A549 (cell line): ENCODE data around the gene TWIST1. TPM values are rescaled to one million over a fixed set of nuclear protein-coding genes. Genes with fewer than 3 reads are reported as not detected.

Experiments used
- ATAC-seq, 2 experiments: fragments of 200-7000 bp in 1 of 2; fragments of >200 bp in 1 of 2; cut with Nextera tagmentation in 1 of 2; cut with Tn5 transposase in 1 of 2; 3 replicates each; pipeline versions ENCODE4 v1.8.0 to v1.9.1; 2018 to 2020; ENCODE audit warnings: mild to moderate bottlenecking in 1 of 2, moderate library complexity in 1 of 2
- CTCF ChIA-PET: fragments of 300-600 bp; sonication (Branson Sonifier 250); formaldehyde crosslinking; extraction: SDS; loops from one replicate; lab custom pipeline; 2021; ENCODE audit warnings: antibody characterized with exemption, inconsistent platforms; lab: Yijun Ruan, JAX
- POLR2A ChIA-PET: fragments of 350-600 bp; formaldehyde crosslinking; extraction: SDS; loops from one replicate; lab custom pipeline; 2021; ENCODE audit warnings: antibody characterized with exemption, inconsistent platforms; lab: Yijun Ruan, JAX
- DNase-seq, 2 experiments: peaks; one replicate each; pipeline versions ENCODE4 v3.0.0 to v3.0.0-alpha.2; 2011 to 2016; ENCODE audit warnings: low read depth in 1 of 2, low spot score in 1 of 2
- FAIRE-seq: peaks from 2 replicates; lab custom pipeline; 2011; peaks lifted over from hg19 to GRCh38; lab: Jason Lieb, UNC
- H3K27ac ChIP-seq, 2 experiments: fragments of >200 bp; sonication (Bioruptor Twin); formaldehyde crosslinking; 3 replicates each; pipeline ENCODE4 v1.5.1; 2016 to 2017
- H3K4me1 ChIP-seq: fragments of >200 bp; sonication (Bioruptor Twin); formaldehyde crosslinking; 3 replicates; pipeline ENCODE4 v1.6.1; 2016
- H3K4me2 ChIP-seq: fragments of >200 bp; sonication (Bioruptor Twin); formaldehyde crosslinking; 3 replicates; pipeline ENCODE4 v1.6.1; 2016
- H3K4me3 ChIP-seq: fragments of >200 bp; sonication (Bioruptor Twin); formaldehyde crosslinking; 3 replicates; pipeline ENCODE4 v1.5.1; 2016
- H3K9me3 ChIP-seq: fragments of >200 bp; sonication (Bioruptor Twin); formaldehyde crosslinking; 3 replicates; pipeline ENCODE4 v1.6.1; 2016
- CBX8 ChIP-seq: fragments of 200-600 bp; sonication (generic); IDR thresholded peaks from 2 replicates; pipeline ENCODE4 v1.6.1; 2016
- CEBPB ChIP-seq, 2 experiments: fragments of >200 bp in 1 of 2; sonication (Bioruptor Twin) in 1 of 2; formaldehyde crosslinking in 1 of 2; IDR thresholded peaks; 2 replicates each; pipeline ENCODE4 v1.6.1; 2012 to 2016
- CTCF ChIP-seq: fragments of >200 bp; sonication (Bioruptor Twin); formaldehyde crosslinking; IDR thresholded peaks from 3 replicates; pipeline ENCODE4 v1.5.1; 2016
- E2F6 ChIP-seq: IDR thresholded peaks from 2 replicates; pipeline ENCODE4 v1.6.1; 2012; ENCODE audit warnings: low read depth, borderline replicate concordance
- EHF ChIP-seq: fragments of 250-450 bp; sonication (Bioruptor Pico); IDR thresholded peaks from 2 replicates; pipeline ENCODE4 v1.5.0; 2020; ENCODE audit warnings: mild to moderate bottlenecking
- ESRRA ChIP-seq: fragments of 150-350 bp; IDR thresholded peaks from 2 replicates; pipeline ENCODE4 v1.6.1; 2014; ENCODE audit warnings: mild to moderate bottlenecking, low read length, borderline replicate concordance
- FOXS1 ChIP-seq: fragments of 250-450 bp; sonication (Bioruptor Pico); IDR thresholded peaks from 2 replicates; pipeline ENCODE4 v1.5.0; 2020; ENCODE audit warnings: mild to moderate bottlenecking, moderate library complexity
- HES2 ChIP-seq: fragments of >200 bp; sonication (Bioruptor Twin); formaldehyde crosslinking; IDR thresholded peaks from 2 replicates; pipeline ENCODE4 v1.6.1; 2016
- HMGXB4 ChIP-seq: fragments of 250-450 bp; sonication (Bioruptor Pico); IDR thresholded peaks from 2 replicates; pipeline ENCODE4 v1.5.0; 2021; ENCODE audit warnings: mild to moderate bottlenecking, moderate library complexity, borderline replicate concordance
- JUNB ChIP-seq: fragments of >200 bp; sonication (Bioruptor Twin); formaldehyde crosslinking; IDR thresholded peaks from 2 replicates; pipeline ENCODE4 v1.6.1; 2016
- MAZ ChIP-seq: fragments of 150-350 bp; IDR thresholded peaks from 2 replicates; pipeline ENCODE4 v1.6.1; 2014; ENCODE audit warnings: antibody characterized with exemption, low read depth, low read length, borderline replicate concordance
- NFE2L2 ChIP-seq: fragments of 150-350 bp; conservative IDR thresholded peaks from 2 replicates; pipeline ENCODE4 v1.6.1; 2014; ENCODE audit warnings: low read length
- NR3C1 ChIP-seq: fragments of >200 bp; sonication (Bioruptor Twin); formaldehyde crosslinking; IDR thresholded peaks from 3 replicates; pipeline ENCODE4 v1.6.1; 2017
- PHF8 ChIP-seq: fragments of 200-600 bp; sonication (generic); IDR thresholded peaks from 2 replicates; pipeline ENCODE4 v1.6.1; 2016; ENCODE audit warnings: low read depth, mild to moderate bottlenecking, antibody characterized with exemption, moderate library complexity, borderline replicate concordance
- RAD21 ChIP-seq, 2 experiments: fragments of >200 bp in 1 of 2; sonication (Bioruptor Twin) in 1 of 2; formaldehyde crosslinking in 1 of 2; IDR thresholded peaks in 1 of 2; conservative IDR thresholded peaks in 1 of 2; 2 replicates in 1 of 2; 3 replicates in 1 of 2; pipeline ENCODE4 v1.6.1; 2012 to 2018; ENCODE audit warnings: inconsistent platforms in 1 of 2
- REST ChIP-seq: fragments of 200-600 bp; sonication (generic); IDR thresholded peaks from 2 replicates; pipeline ENCODE4 v1.6.1; 2016; ENCODE audit warnings: antibody characterized with exemption, mild to moderate bottlenecking, moderate library complexity
- RFX5 ChIP-seq: fragments of 450-650 bp; IDR thresholded peaks from 2 replicates; pipeline ENCODE4 v1.7.1; 2014; ENCODE audit warnings: antibody characterized with exemption, mild to moderate bottlenecking, moderate library complexity
- RNF2 ChIP-seq: fragments of 200-600 bp; sonication (generic); IDR thresholded peaks from 2 replicates; pipeline ENCODE4 v1.6.1; 2016; ENCODE audit warnings: low read depth, mild to moderate bottlenecking, antibody characterized with exemption, moderate library complexity, borderline replicate concordance
- ZC3H11A ChIP-seq: fragments of 450-650 bp; IDR thresholded peaks from 2 replicates; pipeline ENCODE4 v1.6.1; 2014; ENCODE audit warnings: antibody characterized with exemption, mild to moderate bottlenecking
- ZFP36 ChIP-seq: fragments of 450-650 bp; IDR thresholded peaks from 2 replicates; pipeline ENCODE4 v1.6.1; 2014; ENCODE audit warnings: borderline replicate concordance; ENCODE audit not compliant: partially characterized antibody
- ZNF302 ChIP-seq: fragments of 250-450 bp; sonication (Bioruptor Pico); IDR thresholded peaks from 2 replicates; pipeline ENCODE4 v1.9.0; 2021; ENCODE audit warnings: inconsistent platforms, mild to moderate bottlenecking, moderate library complexity
- ZSCAN20 ChIP-seq: fragments of 250-450 bp; sonication (Bioruptor Pico); IDR thresholded peaks from 2 replicates; pipeline ENCODE4 v1.8.0; 2022; ENCODE audit warnings: mild to moderate bottlenecking, moderate library complexity
- WGBS: methylation state at CpG from one replicate; pipeline ENCODE4 v1.1.6; 2017; ENCODE audit errors: missing lambda C conversion rate; 5-methylcytosine and 5-hydroxymethylcytosine counted together
- polyA plus RNA-seq, 4 experiments: library from polyadenylated mRNA; depleted of rRNA in 3 of 4; stranded (reverse); fragments of >200 nt; fragmentation: RNase III in 1 of 4; extraction: RNeasy Plus Mini Kit Qiagen cat#74134 plus additional on column Dnase treatment in 1 of 4; gene quantifications; 2 replicates in 3 of 4; 3 replicates in 1 of 4; pipeline ENCODE4 v1.2.3, GENCODE V29; 2011 to 2017

The TWIST1 gene
- polyA plus RNA-seq, 2 of the 4 experiments (the other 2 are of a cell fraction), result 0.61 to 1.3 TPM

- FAIRE-seq, result no peak
- ATAC-seq, result no peak
- Histone ChIP-seq H3K4me3 (no peak overlapping the region), H3K4me2 (no peak overlapping the region), H3K9me3 (no peaks in the 10 kb centered on the region), H3K4me1 (no peaks in the 10 kb centered on the region), H3K27ac (no peak overlapping the region)
- DNase-seq, result no peak
- ChIA-PET CTCF (no interaction called here), POLR2A (no interaction called here)
- TF ChIP-seq NFE2L2 (no peak), RFX5 (no peak), ZC3H11A (no peak), CBX8 (no peak), FOXS1 (CRISPR knock-in tag) (no peak), ZFP36 (no peak), CEBPB (IDR thresholded peaks at IDR 0.05) (no peak), E2F6 (no peak), RAD21 (conservative IDR thresholded peaks at IDR 0.05 in 1 of 2, IDR thresholded peaks at IDR 0.05 in 1 of 2) (no peak), NR3C1 (no peak), RNF2 (no peak), PHF8 (no peak), ZSCAN20 (no peak)
- WGBS, result 62% methylated on average over 3 of the region's 3 CpGs
Measured at GRCh38 chr7:19099194-19099593, 18.2 kb downstream of the TWIST1 start.

- 21% methylated on average over 1 of the region's 1 CpG for WGBS
- no peak for TF ChIP-seq EHF (CRISPR knock-in tag)
- no peak for TF ChIP-seq REST
- TF ChIP-seq ZSCAN20, result no peak
- no peak for TF ChIP-seq ZNF302 (CRISPR knock-in tag)
- TF ChIP-seq CTCF, result no peak
- TF ChIP-seq MAZ, result no peak
- no peak for TF ChIP-seq RFX5
- TF ChIP-seq NR3C1, result no peak
- no peak for TF ChIP-seq FOXS1 (CRISPR knock-in tag)
- TF ChIP-seq HMGXB4, result no peak
- TF ChIP-seq HES2, result no peak
- no peak for TF ChIP-seq ESRRA
- TF ChIP-seq JUNB, result no peak
- Histone ChIP-seq H3K27ac (no peak overlapping the region), H3K4me3 (no peak overlapping the region), H3K9me3 (no peaks in the 10 kb centered on the region), H3K4me1 (no peaks in the 10 kb centered on the region), H3K4me2 (no peak overlapping the region)
- CTCF ChIA-PET, result no interaction called here
- DNase-seq (no peak), ATAC-seq (no peak), FAIRE-seq (no peak)
- POLR2A ChIA-PET, result no interaction called here
Measured at GRCh38 chr7:19098510-19098909, 18.9 kb downstream of the TWIST1 start.
